HepG2 (cell line): Measurements from ENCODE around the gene IZUMO2. TPM values are rescaled to one million over a fixed set of nuclear protein-coding genes. Genes with fewer than 3 reads are reported as not detected.

ENCODE experiments used
- ELF1 ChIP-seq: sonication (generic); formaldehyde crosslinking; IDR thresholded peaks from 2 replicates; pipeline ENCODE4 v1.4.0; 2020; ENCODE audit warnings: missing genetic modification reagents
- HMGXB3 ChIP-seq: sonication (generic); formaldehyde crosslinking; IDR thresholded peaks from 2 replicates; pipeline ENCODE4 v1.4.0; 2020; ENCODE audit warnings: missing genetic modification reagents, borderline replicate concordance
- HNRNPLL ChIP-seq: fragments of 200-400 bp; formaldehyde crosslinking; IDR thresholded peaks from 2 replicates; pipeline ENCODE4 v1.6.1; 2017; ENCODE audit warnings: mild to moderate bottlenecking, low read depth, low read length; ENCODE audit not compliant: poor library complexity, severe bottlenecking
- MAZ ChIP-seq, 2 experiments: sonication (generic) in 1 of 2; formaldehyde crosslinking in 1 of 2; IDR thresholded peaks; 2 replicates each; pipeline versions ENCODE4 v1.5.0 to v1.6.1; 2012 to 2020; ENCODE audit warnings: low read depth in 2 of 2, mild to moderate bottlenecking in 2 of 2, borderline replicate concordance in 1 of 2, improper control_type of control experiment in 1 of 2, low read length in 1 of 2, missing genetic modification reagents in 1 of 2, moderate library complexity in 1 of 2
- NFKB2 ChIP-seq: sonication (generic); formaldehyde crosslinking; IDR thresholded peaks from 2 replicates; pipeline ENCODE4 v1.4.0; 2020; ENCODE audit warnings: missing genetic modification reagents, borderline replicate concordance
- PPARG ChIP-seq: conservative IDR thresholded peaks from 2 replicates; pipeline ENCODE4 v1.6.1; 2016; ENCODE audit warnings: missing biosample characterization, missing genetic modification reagents
- SALL2 ChIP-seq: sonication (generic); formaldehyde crosslinking; IDR thresholded peaks from 2 replicates; pipeline ENCODE4 v1.8.1; 2023; ENCODE audit warnings: mild to moderate bottlenecking, missing genetic modification reagents, inconsistent platforms
- SMAD1 ChIP-seq: sonication (generic); formaldehyde crosslinking; IDR thresholded peaks from 2 replicates; pipeline ENCODE4 v1.4.0; 2020; ENCODE audit warnings: missing genetic modification reagents, low read depth, mild to moderate bottlenecking, borderline replicate concordance
- SP4 ChIP-seq: sonication (generic); formaldehyde crosslinking; IDR thresholded peaks from 2 replicates; pipeline ENCODE4 v1.8.1; 2023; ENCODE audit warnings: mild to moderate bottlenecking, missing genetic modification reagents
- ZNF317 ChIP-seq: sonication (generic); formaldehyde crosslinking; IDR thresholded peaks from 2 replicates; pipeline ENCODE4 v1.5.0; 2020; ENCODE audit warnings: mild to moderate bottlenecking, missing genetic modification reagents
- ZNF788 ChIP-seq: sonication (generic); formaldehyde crosslinking; IDR thresholded peaks from 2 replicates; pipeline ENCODE4 v1.5.0; 2020; ENCODE audit warnings: mild to moderate bottlenecking, missing genetic modification reagents, borderline replicate concordance
- ZSCAN5A ChIP-seq: sonication (generic); formaldehyde crosslinking; IDR thresholded peaks from 2 replicates; pipeline ENCODE4 v1.8.0; 2022; ENCODE audit warnings: mild to moderate bottlenecking, missing genetic modification reagents, borderline replicate concordance
- ZZZ3 ChIP-seq: sonication (generic); formaldehyde crosslinking; IDR thresholded peaks from 2 replicates; pipeline ENCODE4 v1.4.0; 2020; ENCODE audit warnings: missing genetic modification reagents, mild to moderate bottlenecking, borderline replicate concordance
- polyA plus RNA-seq, 8 experiments: library from polyadenylated mRNA; depleted of rRNA in 3 of 8; stranded (reverse) in 7 of 8; unstranded in 1 of 8; fragments of >200 nt; fragmentation: Illumina TruSeq in 4 of 8; extraction: Trizol in 4 of 8; gene quantifications; 2 replicates each; pipeline versions ENCODE4 v1.2.1 to v1.2.3, GENCODE V29; 2011 to 2016; ENCODE audit warnings: low read depth in 4 of 8, missing spikeins in 1 of 8, mixed read lengths in 1 of 8; ENCODE audit not compliant: insufficient read depth in 1 of 8
- total RNA-seq, 5 experiments: library from RNA; depleted of rRNA; stranded (reverse); fragments of >200 nt; fragmentation: Illumina TruSeq; extraction: Trizol; gene quantifications; 2 replicates each; pipeline ENCODE4 v1.2.3, GENCODE V29; 2016; ENCODE audit warnings: low read depth in 1 of 5
- TF ChIP-seq, protein P1 (sequence below), 2 experiments: sonication (generic) in 1 of 2; formaldehyde crosslinking in 1 of 2; IDR thresholded peaks; 2 replicates each; pipeline versions ENCODE4 v1.6.1 to v1.9.0; 2014 to 2022; ENCODE audit warnings: antibody characterized with exemption in 1 of 2, borderline replicate concordance in 1 of 2, inconsistent platforms in 1 of 2, low read depth in 1 of 2, missing genetic modification reagents in 1 of 2

The IZUMO2 gene
- total and polyA plus RNA-seq, 2 of the 13 experiments (the other 11 are each of a cell fraction or from before 2014, with no cell fraction given): not detected

- TF ChIP-seq, protein P1, sequence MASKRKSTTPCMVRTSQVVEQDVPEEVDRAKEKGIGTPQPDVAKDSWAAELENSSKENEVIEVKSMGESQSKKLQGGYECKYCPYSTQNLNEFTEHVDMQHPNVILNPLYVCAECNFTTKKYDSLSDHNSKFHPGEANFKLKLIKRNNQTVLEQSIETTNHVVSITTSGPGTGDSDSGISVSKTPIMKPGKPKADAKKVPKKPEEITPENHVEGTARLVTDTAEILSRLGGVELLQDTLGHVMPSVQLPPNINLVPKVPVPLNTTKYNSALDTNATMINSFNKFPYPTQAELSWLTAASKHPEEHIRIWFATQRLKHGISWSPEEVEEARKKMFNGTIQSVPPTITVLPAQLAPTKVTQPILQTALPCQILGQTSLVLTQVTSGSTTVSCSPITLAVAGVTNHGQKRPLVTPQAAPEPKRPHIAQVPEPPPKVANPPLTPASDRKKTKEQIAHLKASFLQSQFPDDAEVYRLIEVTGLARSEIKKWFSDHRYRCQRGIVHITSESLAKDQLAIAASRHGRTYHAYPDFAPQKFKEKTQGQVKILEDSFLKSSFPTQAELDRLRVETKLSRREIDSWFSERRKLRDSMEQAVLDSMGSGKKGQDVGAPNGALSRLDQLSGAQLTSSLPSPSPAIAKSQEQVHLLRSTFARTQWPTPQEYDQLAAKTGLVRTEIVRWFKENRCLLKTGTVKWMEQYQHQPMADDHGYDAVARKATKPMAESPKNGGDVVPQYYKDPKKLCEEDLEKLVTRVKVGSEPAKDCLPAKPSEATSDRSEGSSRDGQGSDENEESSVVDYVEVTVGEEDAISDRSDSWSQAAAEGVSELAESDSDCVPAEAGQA (IDR thresholded peaks at IDR 0.05; ENCODE audit: low read depth): 0 out of 2 replicates have a peak, but pooled peaks have one; percentile 21
- TF ChIP-seq, protein P1 (CRISPR knock-in tag; IDR thresholded peaks at IDR 0.05; ENCODE audit: borderline replicate concordance): no peak
- TF ChIP-seq ZZZ3 (CRISPR knock-in tag): 0 out of 2 replicates have a peak, but pooled peaks have one; percentile 50
- TF ChIP-seq ZNF317 (CRISPR knock-in tag): no peak
- no peak for TF ChIP-seq ZSCAN5A (CRISPR knock-in tag)
- TF ChIP-seq ZNF788: peak; percentile 12; the same call in 1 of the 2 replicates
- peak; percentile 85 for TF ChIP-seq SP4
- no peak for TF ChIP-seq MAZ (IDR thresholded peaks at IDR 0.05; ENCODE audit: borderline replicate concordance, low read depth, low read length)
- TF ChIP-seq MAZ (CRISPR knock-in tag; IDR thresholded peaks at IDR 0.05; ENCODE audit: low read depth): peak; percentile 47; the same call in 1 of the 2 replicates
- TF ChIP-seq NFKB2 (CRISPR knock-in tag): peak; percentile 74; the same call in 1 of the 2 replicates
- TF ChIP-seq HNRNPLL: peak; percentile 74
- no peak for TF ChIP-seq PPARG (CRISPR knock-in tag)
- peak; percentile 34; the same call in 1 of the 2 replicates for TF ChIP-seq HMGXB3 (CRISPR knock-in tag)
- 0 out of 2 replicates have a peak, but pooled peaks have one; percentile 44 for TF ChIP-seq SMAD1 (CRISPR knock-in tag)
- peak; percentile 66 for TF ChIP-seq ELF1 (CRISPR knock-in tag)
- no peak for TF ChIP-seq SALL2 (CRISPR knock-in tag)
These were observed 15.3 kb downstream of the IZUMO2 start (continued) for GRCh38 chr19:50147462-50148423.
